ENCODE results near the gene NECTIN1.

NECTIN1 gene

GRCh38 chr11:119635776-119636175 is 93.2 kb downstream of the NECTIN1 start:
- DNase-seq, result no peak

DNA sequence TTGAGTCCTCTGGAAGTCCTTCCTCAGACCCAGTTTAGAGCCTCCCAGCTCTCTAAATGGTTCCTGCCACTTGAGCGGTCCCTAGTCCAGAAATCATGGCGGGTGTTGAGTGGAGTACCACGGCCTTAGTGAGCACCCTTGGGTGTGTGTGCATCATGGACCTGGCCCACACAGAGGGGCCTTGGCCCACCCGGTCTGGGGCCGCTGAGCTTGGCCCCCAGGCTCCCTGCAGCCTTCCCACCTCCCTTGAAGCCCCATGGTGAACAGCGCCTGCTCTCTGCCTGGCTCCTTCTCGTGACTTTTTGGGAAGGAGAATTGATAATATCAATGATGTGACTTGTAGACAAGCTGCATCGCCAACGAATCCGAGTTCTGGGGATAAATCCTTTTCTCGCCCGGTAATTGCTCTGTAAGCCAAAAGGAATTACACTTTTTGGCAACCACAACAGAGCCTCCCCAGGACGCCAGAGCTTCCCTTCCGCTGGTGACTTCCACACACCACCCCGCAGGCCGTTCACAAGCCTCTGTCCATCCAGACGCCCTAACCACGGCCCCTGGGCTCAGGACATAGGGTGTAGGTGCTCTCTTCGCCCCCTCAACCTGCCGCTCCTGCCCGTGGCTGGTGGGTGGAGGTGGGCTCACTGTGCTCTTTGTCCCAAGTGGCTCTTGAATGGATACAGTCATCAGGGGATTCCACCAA is 93.8 kb downstream of the NECTIN1 start:
- no peak for DNase-seq

GRCh38 chr11:119634301-119634700 is 94.7 kb downstream of the NECTIN1 start:
- DNase-seq, result no peak

- no peak for DNase-seq
These were observed 99.0 kb downstream of the NECTIN1 start for GRCh38 chr11:119629834-119630624.

DNA sequence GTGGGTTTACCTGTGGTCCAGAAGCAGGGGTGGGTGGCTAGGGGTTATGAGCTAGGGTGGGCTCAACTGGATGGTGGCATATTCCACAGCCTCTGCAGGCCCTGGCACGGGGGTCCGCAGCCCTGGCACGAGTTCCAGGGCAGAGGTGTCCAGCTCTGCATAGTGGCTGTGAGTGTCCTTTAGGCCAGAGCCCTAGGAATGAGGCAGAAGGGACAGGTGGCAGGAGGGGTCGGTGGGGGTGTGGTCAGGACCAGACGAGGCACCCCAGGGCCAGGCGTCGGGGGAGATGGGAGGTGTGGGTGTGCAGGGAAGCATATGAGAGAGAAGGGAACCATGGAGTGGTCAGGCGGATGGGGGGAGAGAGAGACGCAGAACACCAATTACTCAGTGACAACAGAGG is 99.9 kb downstream of the NECTIN1 start:
- DNase-seq, result no peak

DNA sequence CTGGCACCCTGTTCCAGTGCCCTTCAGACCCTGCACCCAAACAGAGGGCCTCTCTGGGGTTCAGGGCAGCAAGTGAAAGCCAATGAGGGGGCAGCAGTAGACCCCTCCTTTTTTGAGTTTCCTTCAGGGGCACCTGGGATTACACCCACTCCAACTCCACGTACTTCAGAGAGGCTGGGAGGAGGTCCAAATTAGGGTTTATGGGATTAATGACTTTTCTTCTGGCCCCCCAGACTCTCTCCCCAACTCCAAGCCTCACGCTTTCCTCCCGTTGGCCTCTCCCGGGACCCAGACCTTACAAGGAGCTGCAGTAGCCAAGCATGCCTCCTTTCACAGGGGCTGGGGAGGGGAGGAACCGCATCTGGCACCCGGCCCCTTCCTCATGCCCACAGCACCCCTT is 101.7 kb downstream of the NECTIN1 start:
- DNase-seq, result no peak

DNA sequence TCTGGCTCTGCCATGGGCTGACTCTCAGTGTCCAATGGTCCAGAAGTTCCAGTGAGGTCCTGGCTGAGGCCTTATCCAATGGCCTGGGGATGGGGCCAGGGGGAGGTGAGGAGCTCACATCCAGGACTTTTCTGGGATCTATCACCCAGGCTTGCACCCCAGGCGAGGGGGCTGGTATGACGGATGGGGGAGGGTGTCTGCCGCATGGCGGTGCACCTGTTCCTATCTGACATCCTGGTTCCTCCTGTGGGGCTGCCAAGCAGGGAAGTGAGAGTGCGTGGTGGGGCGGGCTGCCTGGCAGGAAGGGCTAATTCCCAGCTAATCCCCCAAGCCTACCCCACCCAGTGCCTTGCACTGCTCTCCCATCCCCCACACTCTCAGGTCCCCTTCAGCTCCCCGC is 102.1 kb downstream of the NECTIN1 start:
- no peak for DNase-seq

DNA sequence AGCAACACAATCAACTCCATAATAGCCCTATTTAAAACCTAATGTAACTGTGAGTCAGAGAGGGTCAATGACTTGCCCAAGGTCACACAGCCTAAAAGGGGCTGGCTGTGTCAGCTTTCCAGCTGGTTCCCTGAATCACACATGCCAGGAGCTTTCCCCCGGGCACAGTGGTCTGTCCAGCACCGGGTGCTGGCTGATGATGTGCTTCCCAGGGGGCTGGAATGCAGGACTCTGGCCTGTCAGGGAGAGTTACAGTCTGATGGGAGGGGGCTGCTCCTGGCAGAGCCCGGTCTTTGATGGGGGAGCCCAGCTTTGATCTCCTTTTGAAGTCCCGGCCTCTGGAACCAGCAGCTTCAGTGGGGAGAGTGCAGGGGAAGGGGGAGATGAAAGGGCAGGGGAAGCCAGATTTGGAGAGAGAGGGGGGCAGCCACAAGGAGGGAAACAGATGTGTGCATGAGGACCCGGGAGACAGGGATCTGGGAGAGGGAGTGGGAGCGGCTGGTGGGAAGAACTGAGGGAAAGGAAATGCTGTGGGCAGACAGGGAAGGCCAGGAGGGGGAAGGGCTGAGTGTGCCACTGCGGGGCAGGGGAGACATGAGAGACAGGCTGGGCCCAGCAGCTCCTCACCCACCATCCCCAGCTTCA is 102.7 kb downstream of the NECTIN1 start:
- no peak for DNase-seq

DNA sequence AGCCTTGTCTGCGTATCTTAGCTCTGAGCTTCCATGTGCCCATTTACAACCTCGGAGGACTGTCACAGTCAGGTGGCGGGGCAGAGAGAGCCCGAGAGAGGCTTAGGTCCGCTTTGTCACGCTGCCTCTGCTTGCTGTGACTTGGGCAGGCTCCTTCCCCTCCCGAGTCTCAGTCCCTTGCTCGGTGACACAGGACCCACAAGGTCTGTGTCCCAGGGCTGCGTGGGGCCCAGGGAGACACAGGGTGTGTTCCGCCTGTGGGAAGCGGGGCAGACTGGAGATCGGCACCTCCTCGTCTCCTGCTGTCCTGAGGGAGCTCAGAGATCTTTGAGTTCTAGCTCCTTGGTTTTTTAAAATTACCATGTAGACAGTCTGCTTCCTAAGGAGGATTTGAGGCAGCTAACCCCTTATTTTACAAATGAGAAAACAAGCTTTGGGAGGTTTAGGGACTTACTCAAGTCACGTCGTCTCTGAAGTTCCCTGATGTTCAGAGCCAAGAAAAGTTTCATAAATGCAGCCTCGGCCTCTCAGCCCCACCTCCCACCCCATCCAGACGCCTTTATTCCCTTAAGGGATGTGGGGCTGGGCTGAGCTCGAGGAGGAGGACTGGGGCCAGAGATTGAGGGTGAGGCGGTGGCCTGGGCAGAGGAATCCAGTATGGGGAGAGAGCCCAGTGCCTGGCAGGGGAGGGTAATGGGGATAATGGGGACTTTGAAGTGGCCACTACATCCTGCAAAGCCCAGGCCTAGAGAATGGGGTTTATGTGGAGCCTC is 103.6 kb downstream of the NECTIN1 start:
- peak; percentile 20 for DNase-seq

DNA sequence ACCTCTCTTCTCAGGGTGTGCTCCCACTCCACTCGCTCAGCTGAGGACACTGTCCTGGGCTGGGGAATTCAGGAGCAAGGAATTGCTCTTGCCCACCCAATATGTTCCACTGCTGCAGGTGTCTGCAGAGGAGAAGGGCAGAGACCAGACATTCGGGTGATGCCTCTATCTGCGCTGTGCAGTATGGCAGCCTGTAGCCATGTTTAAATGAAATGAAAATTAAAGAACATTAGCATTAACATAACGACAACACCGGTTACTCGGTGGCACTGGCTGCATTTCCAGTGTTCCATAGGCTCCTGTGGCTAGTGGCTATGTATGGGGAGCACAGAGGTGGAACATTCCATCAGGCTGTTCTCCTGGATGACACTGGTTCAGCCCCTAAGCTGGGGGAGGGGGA is 104.4 kb downstream of the NECTIN1 start:
- no peak for DNase-seq

DNA sequence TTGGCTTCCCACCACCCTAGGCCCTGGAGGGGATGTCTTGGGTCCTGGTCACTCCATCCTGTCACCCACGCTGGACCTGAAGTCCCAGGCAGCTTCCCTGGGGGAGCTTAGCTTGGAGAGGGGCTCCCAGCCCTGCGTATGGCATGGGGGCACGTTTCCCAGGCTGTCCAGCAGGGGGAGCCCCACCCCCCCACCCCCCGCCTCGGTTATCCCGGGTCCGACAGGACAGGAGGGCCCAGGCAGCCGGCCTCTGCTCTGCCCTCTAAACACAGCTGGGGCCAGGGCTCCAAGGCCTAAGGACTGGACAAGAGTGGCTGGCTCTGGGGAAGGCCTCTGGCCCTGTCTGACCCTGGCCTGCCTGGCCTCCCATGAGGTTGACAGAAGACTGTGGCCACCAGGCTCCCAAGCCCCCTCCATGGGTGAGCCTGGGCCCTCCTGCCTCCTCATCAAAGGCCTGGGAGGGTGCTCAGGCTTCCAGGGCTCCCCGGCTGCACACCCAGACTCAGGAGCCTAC is 104.8 kb downstream of the NECTIN1 start:
- DNase-seq, result no peak

GRCh38 chr11:119623682-119624081 is 105.3 kb downstream of the NECTIN1 start:
- no peak for DNase-seq

DNA sequence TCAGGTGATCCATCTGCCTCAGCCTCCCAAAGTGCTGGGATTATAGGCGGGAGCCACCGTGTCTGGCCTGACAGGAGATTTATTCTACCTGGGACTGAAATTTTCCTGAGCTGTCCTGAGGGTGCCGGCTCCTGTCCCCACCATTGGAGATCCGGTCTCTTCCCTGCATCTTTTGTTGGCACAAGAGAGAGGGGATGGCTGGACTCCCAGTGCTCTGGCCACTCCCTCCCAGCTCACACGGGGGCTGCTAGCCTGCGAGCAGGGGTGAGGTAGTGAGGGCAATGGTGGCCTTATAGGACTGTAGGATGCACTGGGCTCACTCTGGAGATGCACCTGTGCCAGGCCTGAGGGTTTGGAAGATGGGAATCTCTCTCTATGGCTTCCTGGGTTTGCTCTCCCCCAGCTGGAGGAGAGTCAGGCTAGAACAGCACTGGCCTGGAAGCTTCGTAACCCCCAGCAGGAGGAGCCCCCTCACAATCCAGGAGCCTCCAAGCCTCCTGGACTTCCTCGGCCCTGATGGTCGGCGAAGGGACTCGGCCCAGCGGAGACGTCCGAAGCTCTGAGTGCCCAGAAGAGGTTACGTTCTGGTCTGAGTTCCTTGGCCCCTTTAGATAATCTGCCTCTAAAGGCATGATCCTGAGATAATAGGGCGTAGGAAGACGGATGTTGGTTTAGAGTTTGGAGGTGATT is 106.4 kb downstream of the NECTIN1 start:
- DNase-seq, result no peak

GRCh38 chr11:119619665-119620064 is 109.3 kb downstream of the NECTIN1 start:
- no peak for DNase-seq

GRCh38 chr11:119618208-119618909 is 110.6 kb downstream of the NECTIN1 start:
- DNase-seq, result no peak

- no peak for DNase-seq
These were observed 111.7 kb downstream of the NECTIN1 start for GRCh38 chr11:119617340-119617713.

- no peak for DNase-seq
These were observed 112.2 kb downstream of the NECTIN1 start for GRCh38 chr11:119616586-119617339.

DNA sequence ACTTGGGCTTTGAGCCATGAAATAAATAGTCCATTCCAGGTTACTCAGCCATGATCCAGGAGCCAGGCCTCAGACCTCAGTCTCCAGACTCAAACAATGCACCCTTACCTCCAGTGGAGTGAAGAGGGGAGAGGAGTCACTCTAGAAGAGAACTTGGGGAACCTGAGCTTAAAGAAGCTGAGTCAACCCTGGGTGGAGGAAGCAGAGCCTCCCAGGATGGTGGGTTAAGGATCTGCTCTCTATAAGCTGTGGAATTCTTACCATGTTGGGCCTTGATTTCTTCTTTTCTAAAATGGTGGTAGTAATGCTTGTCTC is 113.2 kb downstream of the NECTIN1 start:
- DNase-seq, result no peak

DNA sequence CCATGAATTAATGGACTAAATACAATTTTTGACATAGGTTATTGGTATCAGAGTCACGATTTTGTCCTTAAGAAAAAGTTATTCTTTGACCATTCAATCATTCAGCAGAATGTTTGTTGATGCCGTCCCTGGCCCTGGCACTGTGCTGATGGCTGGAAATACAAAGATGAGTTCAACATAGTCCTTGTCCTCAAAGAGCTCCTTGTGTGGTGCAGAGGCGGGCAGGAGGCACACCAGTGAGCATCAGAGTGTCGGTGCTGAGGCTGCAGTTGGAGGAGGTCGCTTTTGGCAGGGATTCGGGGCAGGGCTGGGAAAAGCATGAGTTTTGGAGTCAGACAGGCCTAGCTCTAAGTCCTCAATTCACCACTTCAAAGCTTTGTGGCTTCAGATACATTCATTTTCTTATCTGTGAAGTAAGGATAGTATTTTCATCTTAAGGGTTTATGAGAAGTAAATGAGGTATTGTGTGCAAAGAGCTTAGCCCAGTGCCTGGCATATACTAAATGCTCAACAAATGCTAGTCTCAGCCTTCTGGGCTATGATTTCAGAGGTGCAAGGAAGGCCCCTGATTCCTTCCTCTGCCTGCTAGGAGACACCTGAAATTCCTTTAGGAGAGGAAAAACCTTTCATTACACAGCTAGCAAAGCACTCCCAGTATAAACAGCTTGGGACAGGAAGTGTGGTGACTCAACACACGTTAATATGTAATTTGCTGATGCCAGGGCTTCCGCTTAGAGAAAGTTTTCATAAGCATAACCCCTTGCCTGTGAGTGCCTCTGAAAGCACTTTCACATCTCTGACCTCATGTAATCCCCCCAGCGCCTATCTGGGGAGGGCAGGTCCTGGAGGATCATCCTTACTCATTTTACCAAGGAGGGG is 113.8 kb downstream of the NECTIN1 start:
- peak; percentile 77 for DNase-seq

Measured in fibroblast of skin of right biceps (primary cell).